GM18870 (cell line): ENCODE measurements around the gene PHLPP1.

ENCODE experiments used
- ATAC-seq: cut with Tn5 transposase; IDR thresholded peaks from one replicate; pipeline ENCODE4 v1.9.1; 2021; ENCODE audit warnings: moderate library complexity; ENCODE audit not compliant: unreplicated experiment

Gene PHLPP1

GRCh38 chr18:62999921-63000320 lies 284.6 kb downstream of the PHLPP1 start:
- ATAC-seq = no peak

DNA sequence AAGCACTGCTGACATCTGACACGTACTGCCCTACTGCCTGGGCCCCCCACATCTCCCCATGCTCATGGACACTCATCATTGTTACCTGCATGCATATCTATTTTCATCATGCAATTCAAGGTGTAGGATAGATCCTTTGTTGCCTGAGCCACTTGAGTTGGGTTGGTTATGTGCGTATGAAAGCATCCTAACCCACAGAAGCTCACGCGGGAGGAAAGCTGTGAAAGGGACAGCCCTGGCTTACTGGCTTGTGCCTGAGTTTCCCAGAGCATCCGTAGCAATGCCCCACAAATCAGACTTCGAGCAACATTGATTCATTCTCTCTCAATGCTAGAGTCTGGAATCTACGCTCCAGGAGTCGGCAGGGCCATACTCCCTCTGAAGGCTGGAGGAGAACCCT lies 285.5 kb downstream of the PHLPP1 start:
- no peak for ATAC-seq

DNA sequence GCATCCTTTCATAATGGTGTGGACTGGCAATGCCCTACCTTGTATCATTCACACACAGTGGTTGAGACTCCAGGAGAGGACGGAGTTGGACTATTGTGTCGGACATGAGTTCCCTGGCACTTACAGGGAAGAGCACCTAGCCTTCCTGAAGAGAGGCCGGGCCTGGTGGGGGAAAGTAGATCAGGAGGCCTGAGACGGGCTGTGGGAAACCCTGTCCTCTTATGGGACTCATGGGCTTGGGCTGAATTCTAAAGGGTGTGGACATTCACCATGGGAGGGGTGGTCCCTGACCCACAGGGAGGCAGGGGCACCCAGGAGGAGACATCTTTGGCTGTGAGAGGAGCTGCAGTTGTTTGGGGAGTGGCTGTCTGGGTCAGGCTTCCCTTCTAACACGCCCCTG lies 286.5 kb downstream of the PHLPP1 start:
- no peak for ATAC-seq

DNA sequence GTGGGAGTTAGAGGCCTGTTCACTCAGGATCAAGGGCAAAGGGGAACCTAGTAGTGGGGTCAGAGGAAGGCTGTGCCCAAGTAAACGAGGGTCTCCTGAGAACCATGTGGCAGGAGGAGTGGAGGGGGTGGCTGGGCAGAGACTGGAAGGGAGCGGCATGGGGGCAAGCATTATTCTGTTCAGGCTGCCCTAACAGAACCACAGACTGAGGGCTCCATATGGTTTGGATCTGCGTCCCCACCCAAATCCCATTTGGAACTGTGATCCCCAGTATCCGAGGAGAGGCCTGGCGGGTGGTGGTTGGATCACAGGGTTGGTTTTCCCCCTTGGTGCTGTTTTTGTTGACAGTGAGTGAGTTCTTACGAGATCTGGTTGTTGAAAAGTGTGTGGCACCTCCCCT lies 287.0 kb downstream of the PHLPP1 start:
- no peak for ATAC-seq

DNA sequence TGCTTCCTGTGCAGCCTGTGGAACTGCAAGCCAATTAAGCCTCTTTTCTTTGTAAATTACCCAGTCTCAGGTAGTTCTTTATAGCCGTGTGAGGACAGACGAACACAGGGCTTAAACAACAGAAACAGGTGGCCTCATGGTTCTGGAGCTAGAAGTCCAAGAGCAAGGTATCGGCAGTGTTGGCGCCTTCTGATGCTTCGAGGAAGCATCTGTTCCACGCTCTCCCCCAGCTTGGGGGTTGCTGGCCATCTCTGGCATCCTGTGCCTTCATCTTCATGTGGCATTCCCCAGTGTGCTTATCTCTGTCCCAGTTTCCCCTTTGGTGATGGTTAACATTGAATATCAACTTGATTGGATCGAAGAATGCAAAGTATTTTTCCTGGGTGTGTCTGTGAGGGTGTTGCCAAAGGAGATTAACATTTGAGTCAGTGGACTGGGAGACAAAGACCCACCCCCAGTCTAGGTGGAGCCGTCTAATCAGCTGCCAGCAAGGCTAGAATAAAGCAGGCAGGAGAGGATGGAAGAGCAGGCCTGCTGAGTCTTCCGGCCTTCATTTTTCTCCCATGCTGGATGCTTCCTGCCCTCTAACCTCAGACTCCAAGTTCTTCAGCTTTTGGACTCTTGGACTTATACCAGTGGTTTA lies 287.6 kb downstream of the PHLPP1 start:
- ATAC-seq = no peak

- no peak for ATAC-seq
Measured at GRCh38 chr18:63003899-63004298, 288.6 kb downstream of the PHLPP1 start.

- no peak for ATAC-seq
Measured at GRCh38 chr18:63004466-63005089, 289.2 kb downstream of the PHLPP1 start.

DNA sequence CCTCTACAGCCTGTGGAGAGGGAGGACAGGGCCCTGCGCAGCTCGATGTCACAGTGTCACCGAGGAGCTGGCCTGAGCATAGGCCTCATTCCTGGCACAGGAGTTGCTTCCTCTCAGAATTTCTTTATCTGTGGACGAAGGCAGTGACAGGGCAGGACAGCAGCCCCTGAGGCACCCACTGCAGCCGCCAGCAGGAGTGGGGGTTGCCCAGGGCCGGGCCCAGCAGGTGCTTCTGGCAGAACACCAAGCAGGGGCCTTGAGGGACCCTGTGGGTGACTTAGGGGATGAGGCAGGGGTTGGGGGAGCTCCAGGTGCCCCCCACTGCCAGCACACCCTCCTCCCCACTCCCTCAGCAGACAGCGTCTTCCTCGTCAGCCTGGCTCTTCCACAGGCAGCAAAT lies 290.0 kb downstream of the PHLPP1 start:
- no peak for ATAC-seq

- ATAC-seq = no peak
Measured at GRCh38 chr18:63007231-63007630, 291.9 kb downstream of the PHLPP1 start.

DNA sequence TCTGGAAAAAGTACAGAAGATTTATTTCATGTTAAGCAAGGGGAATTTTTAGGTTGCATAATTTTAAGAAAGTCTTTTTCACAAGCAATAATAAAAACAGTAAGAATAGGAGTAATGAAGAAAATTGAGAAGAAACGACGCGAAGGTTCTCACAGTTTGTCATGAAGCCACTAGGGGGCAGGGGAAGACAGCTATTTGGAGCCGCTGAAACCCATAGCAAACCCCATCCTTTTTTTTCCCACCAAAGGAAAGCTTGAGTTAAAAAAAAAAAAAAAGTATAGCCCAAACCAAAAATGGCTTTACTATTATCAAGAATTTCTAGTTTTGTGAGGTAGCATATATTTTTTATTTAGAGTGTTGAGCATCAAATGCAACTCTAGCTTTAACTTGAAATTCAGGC lies 300.9 kb downstream of the PHLPP1 start:
- ATAC-seq = no peak

DNA sequence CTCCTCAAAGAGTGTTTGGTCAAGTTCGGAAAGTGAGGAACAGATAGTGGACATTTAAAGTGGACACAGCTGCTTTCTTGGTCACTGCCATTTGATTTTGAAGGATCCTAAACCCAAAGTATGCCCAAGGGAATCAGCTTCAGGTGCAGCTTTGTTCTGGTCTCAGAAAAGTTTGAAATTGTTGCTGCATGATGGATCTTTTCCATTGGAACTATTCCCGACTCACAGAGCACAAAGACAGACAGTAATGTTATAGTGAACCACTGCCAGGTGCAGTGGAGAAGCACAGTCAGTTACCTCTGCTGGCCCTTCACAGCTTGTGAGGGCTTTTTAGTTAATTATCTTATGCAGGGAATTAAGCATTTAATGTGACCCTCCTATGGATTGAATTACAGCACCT lies 301.7 kb downstream of the PHLPP1 start:
- ATAC-seq = no peak

DNA sequence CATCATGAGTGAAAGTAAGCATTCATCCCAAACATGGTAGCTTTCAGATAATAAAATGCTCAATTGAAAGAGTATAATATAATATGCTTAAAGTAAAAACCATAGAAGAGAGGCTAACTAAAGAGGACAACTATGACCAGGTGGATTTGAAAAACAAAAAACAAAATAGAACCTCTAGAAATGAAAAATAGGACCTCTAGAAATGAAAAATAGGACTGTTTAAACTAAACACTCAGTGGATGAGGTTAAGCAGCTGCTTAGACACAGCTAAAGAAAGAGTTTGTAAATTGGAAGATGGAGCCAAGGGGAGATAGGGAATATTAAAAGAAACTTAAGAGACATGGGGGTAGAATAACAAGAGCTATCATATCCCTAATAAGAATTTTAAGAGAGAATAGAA lies 302.6 kb downstream of the PHLPP1 start:
- no peak for ATAC-seq

GRCh38 chr18:63022429-63023022 lies 307.2 kb downstream of the PHLPP1 start:
- ATAC-seq = no peak

DNA sequence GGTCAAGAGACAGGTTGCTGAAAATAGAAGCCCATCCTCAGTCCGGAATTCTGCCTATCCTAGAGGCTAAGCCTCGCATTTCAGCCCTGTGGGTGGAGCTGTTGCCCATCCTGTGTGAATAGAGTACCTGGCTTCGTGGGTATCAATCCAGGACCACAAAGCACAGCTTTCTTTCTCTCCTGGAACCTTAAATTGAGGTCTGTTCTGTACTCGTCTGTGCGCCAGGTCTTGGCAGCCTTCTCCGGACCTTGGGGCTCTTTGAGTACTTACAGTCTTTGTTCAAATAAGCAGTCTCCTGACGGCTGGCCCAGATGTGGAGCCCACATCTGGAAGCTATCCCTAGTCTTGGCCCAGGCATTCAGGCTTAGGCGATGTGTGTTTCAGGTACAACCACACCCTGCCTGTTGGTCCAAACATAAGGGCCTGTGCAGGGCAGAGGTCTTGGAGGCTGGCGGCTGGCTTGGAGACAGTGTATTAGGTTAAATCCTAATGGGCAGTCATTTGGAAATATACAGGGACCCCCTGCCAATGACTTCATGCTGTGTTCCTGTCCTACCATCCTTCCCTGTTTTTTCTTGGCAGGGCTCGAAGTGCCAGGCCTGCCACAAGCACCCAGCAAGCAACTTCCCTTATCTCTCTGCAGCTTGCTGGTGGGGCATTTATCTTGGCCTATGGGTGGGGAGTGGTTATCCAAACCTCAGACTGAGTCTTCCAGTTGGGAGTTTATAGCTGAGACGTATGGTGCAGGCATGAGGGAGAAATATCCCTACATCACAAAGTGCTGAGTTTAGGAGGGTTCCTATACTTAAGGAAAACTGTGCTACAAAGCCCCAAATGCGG lies 310.1 kb downstream of the PHLPP1 start:
- no peak for ATAC-seq

DNA sequence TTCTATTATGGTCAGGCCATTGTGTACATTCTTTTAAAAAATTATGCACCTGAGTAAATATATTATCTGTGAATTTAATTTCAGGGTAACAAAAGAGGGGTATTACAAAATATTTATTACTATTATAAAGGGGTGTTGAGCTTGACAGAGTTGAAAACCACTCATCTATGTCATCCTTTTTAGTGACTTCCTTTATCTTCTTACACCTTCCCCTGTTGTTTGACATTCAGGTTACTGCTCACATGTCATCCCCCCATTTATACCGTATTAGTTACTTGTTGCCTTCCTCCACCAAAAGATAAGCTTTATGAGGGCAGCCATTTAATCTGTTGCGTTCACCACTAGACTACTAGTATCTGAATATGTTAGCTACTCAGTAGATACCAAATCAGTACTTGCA lies 313.0 kb downstream of the PHLPP1 start:
- no peak for ATAC-seq
